Body of pancreas (tissue), 4 donors: ENCODE data around the gene ALDH8A1.

ENCODE experiments used
- CTCF ChIP-seq, 7 experiments: fragments of 450-650 bp in 4 of 7; fragments of 200-600 bp in 3 of 7; sonication (generic) in 3 of 7; IDR thresholded peaks; one replicate each; pipeline ENCODE4 v1.5.1; 2016 to 2019; ENCODE audit warnings: antibody characterized with exemption in 7 of 7
- POLR2A ChIP-seq, 3 donors: fragments of 450-650 bp; IDR thresholded peaks; one replicate each; pipeline ENCODE4 v1.6.1; 2016; ENCODE audit warnings: antibody characterized with exemption in 3 of 3, mild to moderate bottlenecking in 2 of 3

GRCh38 chr6:134964451-134965203 lies 14.7 kb upstream of the ALDH8A1 start:
- no peak for TF ChIP-seq CTCF (IDR thresholded peaks at IDR 0.05)
- TF ChIP-seq POLR2A (IDR thresholded peaks at IDR 0.05): no peak
